SK-N-SH (cell line): ENCODE measurements around the gene PIP5K1C. TPM values are rescaled to one million over a fixed set of nuclear protein-coding genes. Genes with fewer than 3 reads are reported as not detected.

Experiments
- CTCF ChIA-PET: fragments of 300-600, 350-600 bp; formaldehyde crosslinking; extraction: SDS; loops from one replicate; lab custom pipeline; 2021; lab: Yijun Ruan, JAX
- POLR2A ChIA-PET: fragments of 350-600 bp; sonication (Branson Sonifier 250); formaldehyde crosslinking; extraction: SDS; loops from one replicate; lab custom pipeline; 2020; ENCODE audit warnings: antibody characterized with exemption, inconsistent platforms; lab: Yijun Ruan, JAX
- DNase-seq: peaks from one replicate; pipeline ENCODE4 v3.0.0; 2012
- H2AFZ ChIP-seq: fragments of 200-600 bp; sonication (generic); 2 replicates; pipeline ENCODE4 v1.8.1; 2016; ENCODE audit warnings: antibody characterized with exemption, mild to moderate bottlenecking, low read depth
- H3F3A ChIP-seq: fragments of 200-600 bp; sonication (generic); replicated peaks from 2 replicates; pipeline ENCODE3; 2016; ENCODE audit warnings: antibody characterized with exemption, mild to moderate bottlenecking; ENCODE audit not compliant: insufficient read depth
- H3K27ac ChIP-seq, 2 experiments: fragments of 200-500 bp in 1 of 2; fragments of 200-600 bp in 1 of 2; sonication (Bioruptor generic) in 1 of 2; sonication (generic), shearing (Covaris generic) in 1 of 2; 2 replicates each; pipeline versions ENCODE4 v1.5.1 to v1.6.1; 2014 to 2016; ENCODE audit warnings: low read depth in 2 of 2, inconsistent platforms in 1 of 2, low read length in 1 of 2, mild to moderate bottlenecking in 1 of 2, mixed read lengths in 1 of 2
- H3K27me3 ChIP-seq: fragments of 200-600 bp; sonication (generic), shearing (Covaris generic); 2 replicates; pipeline ENCODE4 v1.6.1; 2016; ENCODE audit warnings: mixed run types; ENCODE audit not compliant: insufficient read depth
- H3K36me3 ChIP-seq, 2 experiments: fragments of 200-500 bp in 1 of 2; fragments of 200-600 bp in 1 of 2; sonication (Bioruptor generic) in 1 of 2; sonication (generic) in 1 of 2; replicated peaks in 1 of 2; 2 replicates each; pipeline versions ENCODE3 to v1.5.1; 2014 to 2016; ENCODE audit warnings: low read length in 1 of 2, mild to moderate bottlenecking in 1 of 2; ENCODE audit not compliant: insufficient read depth in 2 of 2, control insufficient read depth in 1 of 2
- H3K4me1 ChIP-seq, 2 experiments: fragments of 200-500 bp in 1 of 2; fragments of 200-600 bp in 1 of 2; sonication (Bioruptor generic) in 1 of 2; sonication (generic), shearing (Covaris generic) in 1 of 2; 2 replicates each; pipeline versions ENCODE4 v1.5.1 to v1.6.1; 2014 to 2016; ENCODE audit warnings: low read depth in 1 of 2, low read length in 1 of 2, mixed run types in 1 of 2; ENCODE audit not compliant: insufficient read depth in 2 of 2, control insufficient read depth in 1 of 2
- H3K4me2 ChIP-seq: fragments of 200-600 bp; sonication (generic), shearing (Covaris generic); 2 replicates; pipeline ENCODE4 v1.6.1; 2017; ENCODE audit warnings: mixed run types
- H3K4me3 ChIP-seq, 2 experiments: fragments of 200-500 bp in 1 of 2; fragments of 200-600 bp in 1 of 2; sonication (Bioruptor generic) in 1 of 2; sonication (generic), shearing (Covaris generic) in 1 of 2; 2 replicates each; pipeline versions ENCODE4 v1.5.1 to v1.8.1; 2014 to 2016; ENCODE audit warnings: low read depth in 2 of 2, inconsistent platforms in 1 of 2, low read length in 1 of 2, mild to moderate bottlenecking in 1 of 2, mixed read lengths in 1 of 2, moderate library complexity in 1 of 2
- H3K79me2 ChIP-seq: fragments of 200-600 bp; sonication (generic); 2 replicates; pipeline ENCODE4 v1.8.1; 2017; ENCODE audit warnings: mild to moderate bottlenecking; ENCODE audit not compliant: insufficient read depth
- H3K9ac ChIP-seq: fragments of 200-600 bp; sonication (generic); 2 replicates; pipeline ENCODE4 v1.6.1; 2017; ENCODE audit warnings: mixed run types
- H3K9me2 ChIP-seq: fragments of 200-600 bp; sonication (generic); 2 replicates; pipeline ENCODE4 v1.6.1; 2017; ENCODE audit warnings: mixed run types
- H3K9me3 ChIP-seq: fragments of 200-600 bp; sonication (generic); 2 replicates; pipeline ENCODE4 v1.6.1; 2017; ENCODE audit warnings: mixed run types, mild to moderate bottlenecking, moderate library complexity
- H4K20me1 ChIP-seq: fragments of 200-600 bp; sonication (generic); 2 replicates; pipeline ENCODE4 v1.6.1; 2017; ENCODE audit warnings: mild to moderate bottlenecking, mixed run types; ENCODE audit not compliant: insufficient read depth
- CHD2 ChIP-seq: fragments of 150-350 bp; IDR thresholded peaks from 2 replicates; pipeline ENCODE4 v1.6.1; 2018; ENCODE audit warnings: low read length; ENCODE audit not compliant: partially characterized antibody
- FOSL2 ChIP-seq: IDR thresholded peaks from 2 replicates; pipeline ENCODE4 v1.4.0; 2012; ENCODE audit warnings: low read depth, mild to moderate bottlenecking, moderate library complexity, borderline replicate concordance
- JUND ChIP-seq: IDR thresholded peaks from 2 replicates; pipeline ENCODE4 v1.4.0; 2012
- NFIC ChIP-seq: IDR thresholded peaks from 2 replicates; pipeline ENCODE4 v1.4.0; 2012; ENCODE audit warnings: borderline replicate concordance
- NRF1 ChIP-seq: IDR thresholded peaks from 2 replicates; pipeline ENCODE4 v1.6.1; 2012; ENCODE audit warnings: low read depth, mild to moderate bottlenecking, low read length
- POLR2AphosphoS5 ChIP-seq: IDR thresholded peaks from 2 replicates; pipeline ENCODE4 v1.6.1; 2012; ENCODE audit warnings: low read depth, low read length
- RAD21 ChIP-seq: IDR thresholded peaks from 2 replicates; pipeline ENCODE4 v1.6.1; 2012; ENCODE audit warnings: mild to moderate bottlenecking, low read length
- RCOR1 ChIP-seq: fragments of 150-350 bp; IDR thresholded peaks from 2 replicates; pipeline ENCODE4 v1.6.1; 2017; ENCODE audit warnings: antibody characterized with exemption, low read length
- RFX5 ChIP-seq: IDR thresholded peaks from 2 replicates; pipeline ENCODE4 v1.6.1; 2012; ENCODE audit warnings: mild to moderate bottlenecking, improper control_type of control experiment, low read length
- RXRA ChIP-seq: IDR thresholded peaks from 2 replicates; pipeline ENCODE4 v1.4.0; 2012; ENCODE audit warnings: low read depth, mild to moderate bottlenecking, borderline replicate concordance
- SMC3 ChIP-seq: IDR thresholded peaks from 2 replicates; pipeline ENCODE4 v1.6.1; 2012; ENCODE audit warnings: low read depth, low read length, improper control_type of control experiment
- TAF1 ChIP-seq: IDR thresholded peaks from 2 replicates; pipeline ENCODE4 v1.6.1; 2012; ENCODE audit warnings: low read depth, mild to moderate bottlenecking, low read length, moderate library complexity, borderline replicate concordance
- WGBS: methylation state at CpG from one replicate; pipeline ENCODE4 v1.1.6; 2017; ENCODE audit warnings: low lambda C conversion rate; 5-methylcytosine and 5-hydroxymethylcytosine counted together
- polyA plus RNA-seq, 3 experiments: library from polyadenylated mRNA; depleted of rRNA; stranded (reverse); fragments of >200 nt; gene quantifications; 2 replicates each; pipeline ENCODE4 v1.2.3, GENCODE V29; 2012
- TF ChIP-seq, protein P1 (sequence below): IDR thresholded peaks from 2 replicates; pipeline ENCODE4 v1.4.0; 2012; ENCODE audit warnings: low read depth
- TF ChIP-seq, protein P2 (sequence below): IDR thresholded peaks from 2 replicates; pipeline ENCODE4 v1.6.1; 2012; ENCODE audit warnings: mild to moderate bottlenecking, low read depth, low read length, moderate library complexity
- TF ChIP-seq, protein P3 (sequence below): IDR thresholded peaks from 2 replicates; pipeline ENCODE4; 2012
- TF ChIP-seq, protein P4 (sequence below): IDR thresholded peaks from 2 replicates; pipeline ENCODE4 v1.4.0; 2012; ENCODE audit warnings: low read depth, borderline replicate concordance
- TF ChIP-seq, protein P5 (sequence below): IDR thresholded peaks from 2 replicates; pipeline ENCODE4 v1.4.0; 2012; ENCODE audit warnings: low read depth, borderline replicate concordance
- TF ChIP-seq, protein P6 (sequence below): fragments of 150-350 bp; IDR thresholded peaks from 2 replicates; pipeline ENCODE4 v1.6.1; 2016; ENCODE audit warnings: mild to moderate bottlenecking, low read depth, low read length
- TF ChIP-seq, protein P7 (sequence below): fragments of 150-350 bp; IDR thresholded peaks from 2 replicates; pipeline ENCODE4 v1.6.1; 2017; ENCODE audit warnings: antibody characterized with exemption, low read length, low read depth, borderline replicate concordance

Gene PIP5K1C
- polyA plus RNA-seq, 1 of the 3 experiments (the other 2 are of a cell fraction) = 12.3 TPM

DNA sequence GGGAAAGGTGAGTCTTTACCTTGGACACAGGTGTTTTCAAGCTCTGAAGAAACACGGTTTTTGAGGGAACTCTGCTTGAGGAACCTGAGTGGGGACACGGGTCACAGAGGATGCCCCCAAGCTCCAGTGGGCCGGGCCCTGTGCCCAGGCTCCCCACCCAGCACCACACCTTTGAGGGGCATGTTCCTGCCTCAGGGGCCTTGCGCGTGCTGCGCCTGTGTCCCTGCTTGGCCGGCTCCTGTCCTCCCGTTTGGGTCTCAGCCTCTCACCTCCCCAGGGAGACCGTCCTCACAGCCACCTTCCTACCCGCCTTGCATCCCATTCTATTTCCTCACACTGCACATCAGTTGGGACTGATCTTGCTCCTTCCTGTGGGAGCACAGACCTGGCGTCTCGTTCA lies 21.1 kb downstream of the PIP5K1C start:
- Histone ChIP-seq H3K36me3 (no peaks in the 10 kb centered on the region), H4K20me1 (0 out of 2 replicates have a peak, but pooled peaks cover 9% of the 10 kb centered on the region), H3K4me1 (peaks cover 0 to 6% of the 10 kb centered on the region in 2 experiments; a peak in 1 of 4 replicates), H3K79me2 (peaks cover 13% of the 10 kb centered on the region; the same call in 1 of the 2 replicates), H3K27me3 (no peaks in the 10 kb centered on the region), H3F3A (no peaks in the 10 kb centered on the region), H3K4me2 (no peak overlapping the region), H3K9me3 (no peaks in the 10 kb centered on the region), H3K9me2 (no peaks in the 10 kb centered on the region), H3K9ac (no peak overlapping the region), H3K4me3 (no peak overlapping the region), H2AFZ (no peak overlapping the region), H3K27ac (no peak overlapping the region)
- ChIA-PET CTCF (interaction anchor here (1.4 kb wide), 1 partner anchor 13 kb away, joined by 3 read pairs; no protein-coding TSS in a partner anchor), POLR2A (no interaction called here)
- DNase-seq = no peak
- no peak for TF ChIP-seq TAF1
- TF ChIP-seq, protein P1, sequence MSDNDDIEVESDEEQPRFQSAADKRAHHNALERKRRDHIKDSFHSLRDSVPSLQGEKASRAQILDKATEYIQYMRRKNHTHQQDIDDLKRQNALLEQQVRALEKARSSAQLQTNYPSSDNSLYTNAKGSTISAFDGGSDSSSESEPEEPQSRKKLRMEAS = no peak
- TF ChIP-seq POLR2AphosphoS5 = no peak
- no peak for TF ChIP-seq RCOR1
- no peak for TF ChIP-seq NRF1
- TF ChIP-seq, protein P2, sequence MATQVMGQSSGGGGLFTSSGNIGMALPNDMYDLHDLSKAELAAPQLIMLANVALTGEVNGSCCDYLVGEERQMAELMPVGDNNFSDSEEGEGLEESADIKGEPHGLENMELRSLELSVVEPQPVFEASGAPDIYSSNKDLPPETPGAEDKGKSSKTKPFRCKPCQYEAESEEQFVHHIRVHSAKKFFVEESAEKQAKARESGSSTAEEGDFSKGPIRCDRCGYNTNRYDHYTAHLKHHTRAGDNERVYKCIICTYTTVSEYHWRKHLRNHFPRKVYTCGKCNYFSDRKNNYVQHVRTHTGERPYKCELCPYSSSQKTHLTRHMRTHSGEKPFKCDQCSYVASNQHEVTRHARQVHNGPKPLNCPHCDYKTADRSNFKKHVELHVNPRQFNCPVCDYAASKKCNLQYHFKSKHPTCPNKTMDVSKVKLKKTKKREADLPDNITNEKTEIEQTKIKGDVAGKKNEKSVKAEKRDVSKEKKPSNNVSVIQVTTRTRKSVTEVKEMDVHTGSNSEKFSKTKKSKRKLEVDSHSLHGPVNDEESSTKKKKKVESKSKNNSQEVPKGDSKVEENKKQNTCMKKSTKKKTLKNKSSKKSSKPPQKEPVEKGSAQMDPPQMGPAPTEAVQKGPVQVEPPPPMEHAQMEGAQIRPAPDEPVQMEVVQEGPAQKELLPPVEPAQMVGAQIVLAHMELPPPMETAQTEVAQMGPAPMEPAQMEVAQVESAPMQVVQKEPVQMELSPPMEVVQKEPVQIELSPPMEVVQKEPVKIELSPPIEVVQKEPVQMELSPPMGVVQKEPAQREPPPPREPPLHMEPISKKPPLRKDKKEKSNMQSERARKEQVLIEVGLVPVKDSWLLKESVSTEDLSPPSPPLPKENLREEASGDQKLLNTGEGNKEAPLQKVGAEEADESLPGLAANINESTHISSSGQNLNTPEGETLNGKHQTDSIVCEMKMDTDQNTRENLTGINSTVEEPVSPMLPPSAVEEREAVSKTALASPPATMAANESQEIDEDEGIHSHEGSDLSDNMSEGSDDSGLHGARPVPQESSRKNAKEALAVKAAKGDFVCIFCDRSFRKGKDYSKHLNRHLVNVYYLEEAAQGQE = no peak
- TF ChIP-seq CHD2 = no peak
- TF ChIP-seq, protein P3, sequence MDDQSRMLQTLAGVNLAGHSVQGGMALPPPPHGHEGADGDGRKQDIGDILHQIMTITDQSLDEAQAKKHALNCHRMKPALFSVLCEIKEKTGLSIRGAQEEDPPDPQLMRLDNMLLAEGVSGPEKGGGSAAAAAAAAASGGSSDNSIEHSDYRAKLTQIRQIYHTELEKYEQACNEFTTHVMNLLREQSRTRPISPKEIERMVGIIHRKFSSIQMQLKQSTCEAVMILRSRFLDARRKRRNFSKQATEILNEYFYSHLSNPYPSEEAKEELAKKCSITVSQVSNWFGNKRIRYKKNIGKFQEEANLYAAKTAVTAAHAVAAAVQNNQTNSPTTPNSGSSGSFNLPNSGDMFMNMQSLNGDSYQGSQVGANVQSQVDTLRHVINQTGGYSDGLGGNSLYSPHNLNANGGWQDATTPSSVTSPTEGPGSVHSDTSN = no peak
- TF ChIP-seq SMC3 = no peak
- TF ChIP-seq, protein P4, sequence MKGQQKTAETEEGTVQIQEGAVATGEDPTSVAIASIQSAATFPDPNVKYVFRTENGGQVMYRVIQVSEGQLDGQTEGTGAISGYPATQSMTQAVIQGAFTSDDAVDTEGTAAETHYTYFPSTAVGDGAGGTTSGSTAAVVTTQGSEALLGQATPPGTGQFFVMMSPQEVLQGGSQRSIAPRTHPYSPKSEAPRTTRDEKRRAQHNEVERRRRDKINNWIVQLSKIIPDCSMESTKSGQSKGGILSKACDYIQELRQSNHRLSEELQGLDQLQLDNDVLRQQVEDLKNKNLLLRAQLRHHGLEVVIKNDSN = no peak
- TF ChIP-seq, protein P5, sequence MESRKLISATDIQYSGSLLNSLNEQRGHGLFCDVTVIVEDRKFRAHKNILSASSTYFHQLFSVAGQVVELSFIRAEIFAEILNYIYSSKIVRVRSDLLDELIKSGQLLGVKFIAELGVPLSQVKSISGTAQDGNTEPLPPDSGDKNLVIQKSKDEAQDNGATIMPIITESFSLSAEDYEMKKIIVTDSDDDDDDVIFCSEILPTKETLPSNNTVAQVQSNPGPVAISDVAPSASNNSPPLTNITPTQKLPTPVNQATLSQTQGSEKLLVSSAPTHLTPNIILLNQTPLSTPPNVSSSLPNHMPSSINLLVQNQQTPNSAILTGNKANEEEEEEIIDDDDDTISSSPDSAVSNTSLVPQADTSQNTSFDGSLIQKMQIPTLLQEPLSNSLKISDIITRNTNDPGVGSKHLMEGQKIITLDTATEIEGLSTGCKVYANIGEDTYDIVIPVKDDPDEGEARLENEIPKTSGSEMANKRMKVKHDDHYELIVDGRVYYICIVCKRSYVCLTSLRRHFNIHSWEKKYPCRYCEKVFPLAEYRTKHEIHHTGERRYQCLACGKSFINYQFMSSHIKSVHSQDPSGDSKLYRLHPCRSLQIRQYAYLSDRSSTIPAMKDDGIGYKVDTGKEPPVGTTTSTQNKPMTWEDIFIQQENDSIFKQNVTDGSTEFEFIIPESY = no peak
- no peak for TF ChIP-seq RFX5
- TF ChIP-seq, protein P6, sequence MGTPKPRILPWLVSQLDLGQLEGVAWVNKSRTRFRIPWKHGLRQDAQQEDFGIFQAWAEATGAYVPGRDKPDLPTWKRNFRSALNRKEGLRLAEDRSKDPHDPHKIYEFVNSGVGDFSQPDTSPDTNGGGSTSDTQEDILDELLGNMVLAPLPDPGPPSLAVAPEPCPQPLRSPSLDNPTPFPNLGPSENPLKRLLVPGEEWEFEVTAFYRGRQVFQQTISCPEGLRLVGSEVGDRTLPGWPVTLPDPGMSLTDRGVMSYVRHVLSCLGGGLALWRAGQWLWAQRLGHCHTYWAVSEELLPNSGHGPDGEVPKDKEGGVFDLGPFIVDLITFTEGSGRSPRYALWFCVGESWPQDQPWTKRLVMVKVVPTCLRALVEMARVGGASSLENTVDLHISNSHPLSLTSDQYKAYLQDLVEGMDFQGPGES = no peak
- TF ChIP-seq JUND = no peak
- no peak for TF ChIP-seq RAD21
- TF ChIP-seq FOSL2 = no peak
- TF ChIP-seq, protein P7, sequence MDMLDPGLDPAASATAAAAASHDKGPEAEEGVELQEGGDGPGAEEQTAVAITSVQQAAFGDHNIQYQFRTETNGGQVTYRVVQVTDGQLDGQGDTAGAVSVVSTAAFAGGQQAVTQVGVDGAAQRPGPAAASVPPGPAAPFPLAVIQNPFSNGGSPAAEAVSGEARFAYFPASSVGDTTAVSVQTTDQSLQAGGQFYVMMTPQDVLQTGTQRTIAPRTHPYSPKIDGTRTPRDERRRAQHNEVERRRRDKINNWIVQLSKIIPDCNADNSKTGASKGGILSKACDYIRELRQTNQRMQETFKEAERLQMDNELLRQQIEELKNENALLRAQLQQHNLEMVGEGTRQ = no peak
- no peak for TF ChIP-seq RXRA
- TF ChIP-seq NFIC = no peak
- 85% methylated on average over 12 of the region's 12 CpGs for WGBS
